Naive thymus-derived CD8-positive, alpha-beta T cell (primary cell): ENCODE measurements around the gene RBKS. TPM values are rescaled to one million over a fixed set of nuclear protein-coding genes. Genes with fewer than 3 reads are reported as not detected.
"Not testable (repeated sequence)": the region's sequence is repeated elsewhere in the genome, so short reads cannot be mapped to it uniquely, and the experiment has no call there.

Source experiments
- ATAC-seq, 2 donors: fragments of 150-1000 bp; cut with Tn5 transposase in 1 of 2; sonication (Bioruptor Pico), chemical (Tn5 transposase) in 1 of 2; 1 replicate in 1 of 2; 2 replicates in 1 of 2; pipeline ENCODE4 v1.10.0; 2021; ENCODE audit warnings: mild to moderate bottlenecking in 2 of 2, moderate library complexity in 2 of 2
- POLR2A ChIA-PET: fragments of 350-600 bp; sonication (Branson Sonifier 250); formaldehyde crosslinking; loops from one replicate; lab custom pipeline; 2021; ENCODE audit warnings: antibody characterized with exemption; lab: Charles Lee
- DNase-seq, 10 donors: peaks; one replicate each; pipeline versions ENCODE4 v3.0.0 to v3.0.0-alpha.2; 2020 to 2022
- H3K27ac Mint-ChIP-seq, 10 donors: one replicate each; pipeline ENCODE4 v1.8.0; 2020 to 2022; ENCODE audit warnings: mild to moderate bottlenecking in 10 of 10, mixed read lengths in 10 of 10, moderate library complexity in 4 of 10, inconsistent platforms in 1 of 10
- H3K27me3 Mint-ChIP-seq, 5 donors: one replicate each; pipeline ENCODE4 v1.8.0; 2021 to 2022; ENCODE audit warnings: mixed read lengths in 5 of 5
- H3K36me3 Mint-ChIP-seq, 3 donors: one replicate each; pipeline ENCODE4 v1.8.0; 2020 to 2022; ENCODE audit warnings: mixed read lengths in 3 of 3, mild to moderate bottlenecking in 2 of 3, inconsistent platforms in 1 of 3
- H3K4me1 Mint-ChIP-seq, 4 donors: one replicate each; pipeline ENCODE4 v1.8.0; 2021 to 2022; ENCODE audit warnings: mixed read lengths in 4 of 4
- H3K4me3 Mint-ChIP-seq, 10 donors: one replicate each; pipeline ENCODE4 v1.8.0; 2020 to 2022; ENCODE audit warnings: mild to moderate bottlenecking in 10 of 10, mixed read lengths in 10 of 10, moderate library complexity in 6 of 10, inconsistent platforms in 1 of 10
- H3K9me3 Mint-ChIP-seq, 9 donors: one replicate each; pipeline ENCODE4 v1.8.0; 2020 to 2022; ENCODE audit warnings: mixed read lengths in 9 of 9, mild to moderate bottlenecking in 3 of 9, inconsistent platforms in 1 of 9, moderate library complexity in 1 of 9
- polyA plus RNA-seq, 3 donors: library from polyadenylated mRNA; unstranded; fragments of 300-500 nt; fragmentation: Illumina TruSeq; gene quantifications; one replicate each; pipeline ENCODE4 v1.2.3, GENCODE V29; 2021
- total RNA-seq, 8 experiments: library from RNA in 2 of 8; stranded (reverse) in 2 of 8; gene quantifications; one replicate each; pipeline ENCODE4 v1.2.3 and lab custom pipeline; 2021 to 2026

The RBKS gene
- total and polyA plus RNA-seq, 5 experiments from 2014 or later: 1.5 to 4.8 (median 2.4) TPM

DNA sequence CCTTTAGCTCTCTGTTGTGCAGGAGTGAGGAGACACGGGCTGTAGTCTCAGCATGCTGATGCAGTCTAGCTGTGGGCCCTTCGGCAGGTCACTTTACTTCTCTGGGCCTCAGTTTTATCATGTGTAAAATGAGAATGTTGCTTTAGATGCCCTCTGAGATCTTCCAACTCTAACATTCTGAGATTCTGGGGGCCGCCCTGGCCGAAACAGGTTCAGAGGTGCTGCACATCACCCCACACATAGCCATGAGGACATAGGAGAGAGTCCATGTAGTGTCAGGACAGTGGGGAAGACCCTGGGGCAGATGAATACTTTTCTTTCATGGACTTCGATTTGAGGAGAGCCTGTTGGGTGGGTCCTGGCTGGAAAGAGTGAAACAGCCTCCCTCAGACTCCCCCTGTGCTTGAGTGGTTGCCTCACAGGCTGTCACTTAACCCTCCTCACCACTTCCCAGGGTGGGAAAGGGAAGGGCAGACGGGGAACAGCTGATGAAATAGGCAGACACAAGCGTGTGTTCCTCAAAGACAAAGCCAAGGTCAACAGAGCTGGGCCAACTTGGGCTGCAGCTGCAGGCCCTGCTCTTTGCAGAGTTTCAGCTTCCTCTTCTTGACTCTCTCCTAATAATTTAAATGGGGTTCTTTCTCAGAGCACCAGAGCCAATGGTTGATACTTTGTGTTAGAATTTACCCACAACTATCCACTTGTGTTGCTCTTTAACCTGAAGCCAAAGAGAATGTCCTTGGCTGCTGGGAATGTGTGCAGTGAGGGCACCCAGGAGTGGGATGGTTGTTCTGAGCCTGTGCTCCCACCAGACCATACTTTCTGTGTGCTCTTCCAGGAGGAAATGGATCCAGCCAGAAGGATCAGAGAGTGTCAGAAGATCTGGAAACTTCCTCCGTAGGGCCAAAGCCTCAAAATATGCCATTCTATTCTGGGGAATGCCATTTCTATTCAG lies 133.4 kb downstream of the RBKS start:
- Mint-ChIP-seq H3K4me1 (peaks cover 0 to 2% (median 0%) of the 10 kb centered on the region in 4 donors), H3K9me3 (peaks cover 0 to 1% (median 0%) of the 10 kb centered on the region in 9 donors), H3K4me3 (no peak overlapping the region), H3K27me3 (peaks cover 1 to 12% (median 8%) of the 10 kb centered on the region in 5 donors), H3K27ac (no peak overlapping the region), H3K36me3 (no peaks in the 10 kb centered on the region)
- POLR2A ChIA-PET: no interaction called here
- ATAC-seq (no peak), DNase-seq (no peak)

DNA sequence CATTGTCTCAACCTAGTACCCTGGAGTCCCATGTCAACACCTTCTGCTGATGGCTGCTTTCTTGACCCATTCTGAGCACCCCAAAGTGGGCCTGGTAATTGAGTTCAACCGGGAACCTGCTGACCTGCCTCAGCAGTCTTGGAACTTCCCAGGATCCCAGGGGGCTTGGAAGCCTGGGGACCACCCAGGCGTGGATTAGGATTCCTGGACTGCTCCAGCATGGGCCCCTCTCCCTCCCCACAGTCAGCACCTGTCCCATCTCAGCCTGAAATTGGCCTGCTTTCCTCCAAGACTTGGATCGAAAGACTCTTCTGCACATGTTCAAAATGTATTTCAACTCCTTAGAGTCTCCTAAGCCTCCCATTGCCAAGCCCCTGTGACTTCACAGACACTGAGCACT lies 134.1 kb downstream of the RBKS start:
- peak overlapping the region in 1 of 10 donors; percentile 51 for H3K27ac Mint-ChIP-seq
- DNase-seq (no peak), ATAC-seq (no peak)
- H3K4me1 Mint-ChIP-seq: peaks cover 0 to 2% (median 0%) of the 10 kb centered on the region in 4 donors
- H3K4me3 Mint-ChIP-seq: no peak overlapping the region
- H3K27me3 Mint-ChIP-seq: peaks cover 1 to 12% (median 8%) of the 10 kb centered on the region in 5 donors
- H3K9me3 Mint-ChIP-seq: peaks cover 0 to 1% (median 0%) of the 10 kb centered on the region in 9 donors
- POLR2A ChIA-PET: no interaction called here
- no peaks in the 10 kb centered on the region for H3K36me3 Mint-ChIP-seq

DNA sequence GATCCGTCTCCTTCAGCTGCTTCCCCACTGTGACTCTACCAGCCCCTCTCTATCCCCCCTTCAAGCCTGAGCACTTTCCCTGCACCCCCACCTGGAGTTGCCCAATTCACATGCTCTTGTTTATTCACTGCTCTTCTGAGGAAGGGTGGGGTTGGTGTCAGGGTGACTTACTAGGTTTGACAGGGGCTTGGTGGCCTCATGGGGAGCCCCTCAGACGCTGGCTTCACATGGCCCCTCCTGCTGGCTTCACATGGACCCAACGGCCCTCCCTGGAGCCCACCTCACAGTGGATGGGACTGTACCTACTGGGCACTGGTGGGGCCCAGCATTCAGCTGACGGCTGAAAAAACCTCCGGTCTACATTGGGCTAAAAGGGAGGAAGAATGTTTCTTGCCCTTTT lies 135.4 kb downstream of the RBKS start:
- peaks cover 1 to 12% (median 8%) of the 10 kb centered on the region in 5 donors for H3K27me3 Mint-ChIP-seq
- H3K27ac Mint-ChIP-seq: no peak overlapping the region
- peaks cover 0 to 2% (median 0%) of the 10 kb centered on the region in 4 donors for H3K4me1 Mint-ChIP-seq
- no peak overlapping the region for H3K4me3 Mint-ChIP-seq
- H3K36me3 Mint-ChIP-seq: no peaks in the 10 kb centered on the region
- DNase-seq (no peak), ATAC-seq (no peak)
- H3K9me3 Mint-ChIP-seq: peaks cover 0 to 1% (median 0%) of the 10 kb centered on the region in 9 donors
- POLR2A ChIA-PET: no interaction called here

DNA sequence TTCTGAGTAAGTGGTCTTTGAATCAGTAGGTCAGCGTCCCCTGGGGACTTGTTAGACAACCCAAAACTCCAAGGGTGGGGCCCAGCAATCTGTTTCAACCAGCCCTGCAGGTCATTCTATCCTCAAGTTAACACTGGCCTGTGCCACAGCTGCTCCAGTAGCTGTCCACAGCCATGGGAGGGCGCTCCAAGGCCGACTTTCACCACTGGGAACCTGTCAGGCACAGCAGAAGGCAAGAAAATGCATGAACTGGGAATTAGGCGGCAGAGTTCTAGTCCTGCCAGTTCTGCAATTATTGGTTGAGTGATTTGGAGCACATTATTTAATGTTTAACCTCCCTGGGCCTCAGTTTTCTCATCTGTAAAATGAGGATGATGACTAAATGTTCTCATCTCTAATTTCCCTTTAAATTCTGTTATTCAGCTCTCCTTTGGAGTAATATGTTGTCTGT lies 136.0 kb downstream of the RBKS start:
- Mint-ChIP-seq H3K9me3 (peaks cover 0 to 8% (median 6%) of the 10 kb centered on the region in 9 donors), H3K4me3 (no peak overlapping the region), H3K36me3 (peaks cover 0 to 6% (median 5%) of the 10 kb centered on the region in 3 donors), H3K27me3 (peaks cover 3 to 12% (median 8%) of the 10 kb centered on the region in 5 donors), H3K27ac (no peak overlapping the region), H3K4me1 (peaks cover 0 to 2% (median 0%) of the 10 kb centered on the region in 4 donors)
- POLR2A ChIA-PET: no interaction called here
- DNase-seq (peak in 9 of 10 donors; percentile 14 to 77 (median 37)), ATAC-seq (peak; percentile 62 to 70)

DNA sequence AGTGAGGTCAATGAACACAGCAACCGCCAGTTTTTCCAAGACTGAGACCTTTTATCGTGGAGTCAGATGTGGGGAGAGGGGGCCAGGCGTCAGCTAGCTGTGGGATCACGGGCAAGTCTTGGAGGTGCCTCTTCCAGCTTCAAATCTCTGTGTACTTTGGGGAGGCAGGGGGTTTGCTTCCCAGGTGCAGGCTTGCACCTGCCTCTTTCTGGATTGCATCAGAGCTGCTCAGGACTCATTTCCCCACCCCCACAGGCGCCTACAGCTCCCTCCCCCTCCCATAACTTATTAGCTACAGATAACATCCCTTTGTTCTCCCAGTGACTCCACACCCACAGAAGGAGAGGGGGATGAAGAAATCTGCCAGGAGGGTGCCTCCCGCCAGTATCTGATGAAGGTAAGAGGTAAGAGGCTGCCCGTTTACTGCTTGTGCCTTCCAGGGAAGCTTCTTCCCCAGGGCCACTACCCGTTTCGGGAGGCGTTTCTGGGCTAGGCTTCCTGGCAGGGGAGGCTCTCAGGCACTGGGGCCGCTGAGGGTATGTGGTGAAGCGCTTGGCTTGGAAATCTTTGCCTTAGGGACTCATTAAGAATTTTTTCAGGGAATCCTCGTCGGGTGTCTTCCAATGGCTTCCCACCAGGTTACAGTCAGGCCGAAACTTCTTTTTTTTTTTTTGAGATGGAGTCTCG lies 137.5 kb downstream of the RBKS start:
- DNase-seq: no peak
- Mint-ChIP-seq H3K9me3 (peaks cover 6 to 21% (median 14%) of the 10 kb centered on the region in 9 donors), H3K4me3 (no peak overlapping the region), H3K4me1 (peaks cover 0 to 2% (median 0%) of the 10 kb centered on the region in 4 donors), H3K27ac (peak overlapping the region in 1 of 10 donors; percentile 29), H3K27me3 (peaks cover 4 to 16% (median 11%) of the 10 kb centered on the region in 5 donors), H3K36me3 (peaks cover 0 to 15% (median 8%) of the 10 kb centered on the region in 3 donors)
- POLR2A ChIA-PET: no interaction called here
- no peak for ATAC-seq

DNA sequence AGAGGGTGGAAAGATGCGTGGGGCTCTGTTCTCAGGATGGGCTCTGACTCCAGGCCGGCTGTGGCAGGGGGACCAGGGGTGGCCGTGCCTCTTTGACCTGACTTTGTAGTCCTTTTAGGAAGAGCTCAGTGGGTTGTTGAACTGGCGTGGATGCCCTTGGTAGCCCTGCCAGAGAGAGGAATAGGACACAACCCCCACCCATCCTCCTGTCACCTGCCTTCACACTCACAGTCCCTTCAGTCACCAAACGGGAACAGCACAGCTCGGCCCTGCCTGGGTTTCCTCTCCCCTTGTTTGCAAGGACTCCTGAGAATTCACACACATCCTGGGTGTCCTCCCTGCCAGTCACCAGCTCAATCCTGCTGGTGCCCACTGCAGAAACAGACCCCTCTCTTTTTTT lies 138.8 kb downstream of the RBKS start:
- DNase-seq (no peak), ATAC-seq (no peak)
- Mint-ChIP-seq H3K4me1 (no peaks in the 10 kb centered on the region), H3K27me3 (peaks cover 5 to 16% (median 11%) of the 10 kb centered on the region in 5 donors), H3K4me3 (no peak overlapping the region), H3K9me3 (peaks cover 6 to 21% (median 14%) of the 10 kb centered on the region in 9 donors), H3K36me3 (peaks cover 0 to 15% (median 8%) of the 10 kb centered on the region in 3 donors), H3K27ac (no peak overlapping the region)
- POLR2A ChIA-PET: no interaction called here

DNA sequence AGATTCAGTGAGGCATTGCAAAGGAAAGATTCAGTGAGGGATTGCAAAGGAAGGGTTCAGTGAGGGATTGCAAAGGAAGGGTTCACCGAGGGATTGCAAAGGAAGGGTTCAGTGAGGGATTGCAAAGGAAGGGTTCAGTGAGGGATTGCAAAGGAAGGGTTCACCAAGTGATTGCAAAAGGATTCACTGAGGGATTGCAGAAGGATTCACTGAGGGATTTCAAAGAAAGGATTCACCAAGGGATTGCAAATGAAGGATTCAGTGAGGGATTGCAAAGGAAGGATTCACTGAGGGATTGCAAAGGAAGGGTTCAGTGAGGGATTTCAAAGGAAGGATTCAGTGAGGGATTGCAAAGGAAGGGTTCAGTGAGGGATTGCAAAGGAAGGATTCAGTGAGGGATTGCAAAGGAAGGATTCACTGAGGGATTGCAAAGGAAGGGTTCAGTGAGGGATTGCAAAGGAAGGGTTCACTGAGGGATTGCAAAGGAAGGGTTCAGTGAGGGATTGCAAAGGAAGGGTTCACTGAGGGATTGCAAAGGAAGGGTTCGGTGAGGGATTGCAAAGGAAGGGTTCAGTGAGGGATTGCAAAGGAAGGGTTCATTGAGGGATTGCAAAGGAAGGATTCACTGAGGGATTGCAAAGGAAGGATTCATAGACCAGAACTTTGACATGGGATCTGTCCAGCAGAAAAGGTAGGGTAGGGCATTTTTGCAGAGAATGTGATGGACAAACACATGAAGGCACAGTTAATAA lies 141.2 kb downstream of the RBKS start:
- POLR2A ChIA-PET: not testable (repeated sequence)
- peaks cover 4 to 14% (median 11%) of the 10 kb centered on the region in 5 donors for H3K27me3 Mint-ChIP-seq

DNA sequence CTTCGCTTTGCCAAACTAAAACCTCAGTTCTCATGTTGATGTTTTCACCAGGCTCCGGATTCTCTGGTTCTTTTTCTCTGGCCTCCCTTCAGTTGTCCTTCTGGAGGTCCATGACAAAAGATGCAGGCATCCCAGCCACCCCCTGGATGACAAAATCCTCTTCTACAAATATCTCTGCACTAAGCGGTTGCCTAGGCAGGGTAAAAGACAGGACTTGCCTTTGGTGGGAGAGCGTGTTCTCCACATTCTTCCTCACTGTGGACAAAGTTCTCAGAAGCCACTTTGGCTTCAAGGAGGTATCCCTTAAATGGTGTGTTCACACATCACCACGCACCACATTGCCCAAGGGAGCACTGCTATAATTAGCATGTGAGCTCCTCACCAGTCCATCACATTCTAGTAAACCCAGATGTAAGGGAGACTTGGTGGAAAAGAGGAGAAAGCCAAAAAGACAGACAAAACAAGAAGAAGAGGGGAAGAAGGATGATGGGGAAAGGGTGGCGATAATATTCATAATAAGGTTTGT lies 142.3 kb downstream of the RBKS start:
- POLR2A ChIA-PET: no interaction called here
- no peak for DNase-seq
- no peak overlapping the region for H3K4me3 Mint-ChIP-seq
- peaks cover 0 to 19% (median 8%) of the 10 kb centered on the region in 3 donors for H3K36me3 Mint-ChIP-seq
- H3K27me3 Mint-ChIP-seq: peaks cover 0 to 11% (median 6%) of the 10 kb centered on the region in 5 donors
- H3K9me3 Mint-ChIP-seq: peaks cover 6 to 21% (median 14%) of the 10 kb centered on the region in 9 donors
- no peak for ATAC-seq
- H3K27ac Mint-ChIP-seq: no peak overlapping the region
- no peaks in the 10 kb centered on the region for H3K4me1 Mint-ChIP-seq

More for the DNA sequence above, 141.2 kb downstream of the RBKS start:
- Mint-ChIP-seq H3K27ac (peak overlapping the region in 1 of 10 donors; percentile 2), H3K9me3 (peaks cover 6 to 21% (median 14%) of the 10 kb centered on the region in 9 donors), H3K36me3 (peaks cover 0 to 19% (median 8%) of the 10 kb centered on the region in 3 donors)
- H3K4me3 Mint-ChIP-seq, DNase-seq, H3K4me1 Mint-ChIP-seq, ATAC-seq: not testable (repeated sequence)

DNA sequence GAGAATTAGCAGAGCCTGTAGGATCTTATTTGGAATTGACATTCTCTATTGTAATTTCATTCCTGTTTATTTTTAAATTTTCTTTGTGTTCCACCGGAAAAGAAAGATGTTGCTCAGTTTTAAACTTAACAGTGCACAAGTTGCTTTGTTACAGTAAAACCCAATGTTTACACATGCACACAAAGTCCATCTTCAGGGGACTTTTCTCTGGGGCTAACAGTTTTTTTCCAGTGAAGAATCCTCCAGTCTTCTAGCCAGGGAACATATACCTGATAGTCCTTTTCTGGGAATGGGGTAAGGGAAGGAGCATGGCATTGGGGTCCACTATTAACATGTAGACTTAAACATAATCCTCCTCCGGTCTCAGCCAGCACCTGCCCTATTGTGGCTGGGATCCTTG lies 143.9 kb downstream of the RBKS start:
- H3K27ac Mint-ChIP-seq: no peak overlapping the region

DNA sequence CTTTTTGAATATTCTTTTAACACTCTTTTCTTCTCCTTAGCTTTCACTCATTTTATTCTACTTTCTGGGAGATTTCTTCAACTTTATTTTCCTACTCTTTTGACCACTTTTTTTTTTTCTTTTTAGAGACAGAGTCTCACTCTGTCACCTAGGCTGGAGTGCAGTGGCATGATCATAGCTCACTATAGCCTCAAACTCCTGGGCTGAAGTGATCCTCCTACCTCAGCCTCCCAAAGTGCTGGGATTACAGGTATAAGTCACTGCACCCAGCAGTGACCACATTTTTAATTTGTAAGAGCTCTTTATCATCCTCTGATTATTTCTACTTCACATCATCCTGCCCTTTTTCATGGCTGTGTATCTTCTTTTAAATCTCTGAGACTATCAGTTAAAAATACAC lies 144.7 kb downstream of the RBKS start:
- peak overlapping the region in 1 of 10 donors; percentile 4 for H3K27ac Mint-ChIP-seq
- H3K9me3 Mint-ChIP-seq: peaks cover 6 to 21% (median 14%) of the 10 kb centered on the region in 9 donors
- H3K4me3 Mint-ChIP-seq, DNase-seq, H3K4me1 Mint-ChIP-seq, ATAC-seq, POLR2A ChIA-PET: not testable (repeated sequence)
- peaks cover 0 to 19% (median 8%) of the 10 kb centered on the region in 3 donors for H3K36me3 Mint-ChIP-seq
- H3K27me3 Mint-ChIP-seq: peaks cover 0 to 11% (median 5%) of the 10 kb centered on the region in 5 donors

More for the DNA sequence above, 143.9 kb downstream of the RBKS start:
- ATAC-seq (no peak), DNase-seq (no peak)
- Mint-ChIP-seq H3K36me3 (peaks cover 0 to 19% (median 8%) of the 10 kb centered on the region in 3 donors), H3K4me3 (no peak overlapping the region), H3K9me3 (peaks cover 6 to 21% (median 14%) of the 10 kb centered on the region in 9 donors), H3K27me3 (peaks cover 0 to 11% (median 5%) of the 10 kb centered on the region in 5 donors), H3K4me1 (no peaks in the 10 kb centered on the region)
- POLR2A ChIA-PET: no interaction called here

DNA sequence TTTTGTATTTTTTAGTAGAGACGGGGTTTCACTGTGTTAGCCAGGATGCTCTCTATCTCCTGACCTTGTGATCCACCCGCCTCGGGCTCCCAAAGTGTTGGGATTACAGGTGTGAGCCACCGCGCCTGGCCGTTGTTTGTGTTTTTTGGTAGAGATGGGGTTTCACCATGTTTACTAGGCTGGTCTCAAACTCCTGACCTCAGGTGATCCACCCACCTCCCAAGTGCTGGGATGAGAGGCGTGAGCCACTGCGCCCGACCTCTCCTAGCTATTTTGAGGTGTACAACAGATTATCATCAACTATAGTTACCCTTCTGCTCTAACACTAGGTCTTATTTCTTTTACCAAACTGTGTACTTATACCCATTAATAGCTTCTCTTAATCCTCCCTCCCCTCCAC lies 147.6 kb downstream of the RBKS start:
- ATAC-seq (no peak), DNase-seq (no peak)
- H3K4me1 Mint-ChIP-seq: no peaks in the 10 kb centered on the region
- no peak overlapping the region for H3K27ac Mint-ChIP-seq
- POLR2A ChIA-PET: no interaction called here
- peaks cover 0 to 3% (median 0%) of the 10 kb centered on the region in 9 donors for H3K9me3 Mint-ChIP-seq
- H3K4me3 Mint-ChIP-seq: no peak overlapping the region
- H3K36me3 Mint-ChIP-seq: peaks cover 0 to 4% (median 0%) of the 10 kb centered on the region in 3 donors
- peaks cover 0 to 4% (median 2%) of the 10 kb centered on the region in 5 donors for H3K27me3 Mint-ChIP-seq
